Kasumi-1 (cell line): ENCODE results near the gene AADACL4.
"Not testable (repeated sequence)": the region's sequence is repeated elsewhere in the genome, so short reads cannot be mapped to it uniquely, and the experiment has no call there.

Experiments
- DNase-seq, 2 experiments: peaks; one replicate each; lab custom pipeline; 2025; lab: John Stamatoyannopoulos, UW

AADACL4 gene

GRCh38 chr1:12629985-12630760 lies 13.7 kb upstream of the AADACL4 start:
- DNase-seq: no peak

- DNase-seq: peak in 1 of 2 experiments; percentile 38
These were observed 12.8 kb upstream of the AADACL4 start for GRCh38 chr1:12630946-12631530.

GRCh38 chr1:12631571-12631970 lies 12.3 kb upstream of the AADACL4 start:
- no peak for DNase-seq

- peak; percentile 62 to 77 for DNase-seq
These were observed 9.7 kb upstream of the AADACL4 start for GRCh38 chr1:12634156-12634555.

GRCh38 chr1:12634696-12635202 lies 9.1 kb upstream of the AADACL4 start:
- no peak for DNase-seq

GRCh38 chr1:12636098-12636950 lies 7.6 kb upstream of the AADACL4 start:
- no peak for DNase-seq

- DNase-seq: no peak
These were observed 6.2 kb upstream of the AADACL4 start for GRCh38 chr1:12637693-12638092.

GRCh38 chr1:12640237-12640957 lies 3.5 kb upstream of the AADACL4 start:
- DNase-seq: no peak

- no peak for DNase-seq
These were observed 3.0 kb upstream of the AADACL4 start for GRCh38 chr1:12640958-12641272.

GRCh38 chr1:12643079-12643478 lies 806 bp upstream of the AADACL4 start:
- peak; percentile 18 to 48 for DNase-seq

- DNase-seq: no peak
These were observed 352 bp downstream of the AADACL4 start for GRCh38 chr1:12644237-12644636.

GRCh38 chr1:12644829-12645228 lies 944 bp downstream of the AADACL4 start:
- no peak for DNase-seq

- DNase-seq: not testable (repeated sequence)
These were observed 1.5 kb downstream of the AADACL4 start for GRCh38 chr1:12645401-12645800.

- no peak for DNase-seq
These were observed 4.9 kb downstream of the AADACL4 start for GRCh38 chr1:12648741-12649140.

- no peak for DNase-seq
These were observed 6.1 kb downstream of the AADACL4 start for GRCh38 chr1:12649971-12650421.

GRCh38 chr1:12654004-12654567 lies 10.2 kb downstream of the AADACL4 start:
- DNase-seq: no peak

GRCh38 chr1:12654657-12655056 lies 10.8 kb downstream of the AADACL4 start:
- no peak for DNase-seq

- no peak for DNase-seq
These were observed 12.7 kb downstream of the AADACL4 start for GRCh38 chr1:12656575-12656974.

GRCh38 chr1:12657060-12657884 lies 13.4 kb downstream of the AADACL4 start:
- no peak for DNase-seq

- DNase-seq: not testable (repeated sequence)
These were observed 14.1 kb downstream of the AADACL4 start for GRCh38 chr1:12657885-12658512.
